ENCODE data around the gene EYS.

DNA sequence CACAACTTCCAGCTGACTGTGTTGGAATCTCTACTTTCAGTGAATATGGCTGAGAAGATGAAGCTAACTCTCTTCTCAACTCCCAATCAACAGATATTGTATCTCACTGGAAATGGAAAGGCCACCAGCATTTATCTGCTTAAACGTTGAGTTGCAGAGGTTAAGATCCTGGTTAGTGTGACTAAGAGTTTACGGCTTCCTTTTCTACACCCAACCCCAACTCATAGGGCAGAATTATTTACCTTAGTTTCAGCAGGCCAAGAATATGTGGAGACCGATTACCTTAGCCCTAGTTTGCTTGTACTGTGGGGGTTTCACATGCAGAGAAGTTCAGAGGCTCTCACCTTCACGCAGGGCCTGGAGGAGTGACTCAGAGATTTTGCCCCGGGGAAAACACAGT lies 1026.6 kb downstream of the EYS start:
- TF ChIP-seq CTCF (IDR thresholded peaks at IDR 0.05; ENCODE audit: low read depth, low read length, poor library complexity, severe bottlenecking) (no peak), EZH2phosphoT487 (IDR thresholded peaks at IDR 0.05; ENCODE audit: borderline replicate concordance, low read length) (no peak)
